ENCODE results near the gene ANXA6.
"Not testable (repeated sequence)": the region's sequence is repeated elsewhere in the genome, so short reads cannot be mapped to it uniquely, and the experiment has no call there.

Gene ANXA6

DNA sequence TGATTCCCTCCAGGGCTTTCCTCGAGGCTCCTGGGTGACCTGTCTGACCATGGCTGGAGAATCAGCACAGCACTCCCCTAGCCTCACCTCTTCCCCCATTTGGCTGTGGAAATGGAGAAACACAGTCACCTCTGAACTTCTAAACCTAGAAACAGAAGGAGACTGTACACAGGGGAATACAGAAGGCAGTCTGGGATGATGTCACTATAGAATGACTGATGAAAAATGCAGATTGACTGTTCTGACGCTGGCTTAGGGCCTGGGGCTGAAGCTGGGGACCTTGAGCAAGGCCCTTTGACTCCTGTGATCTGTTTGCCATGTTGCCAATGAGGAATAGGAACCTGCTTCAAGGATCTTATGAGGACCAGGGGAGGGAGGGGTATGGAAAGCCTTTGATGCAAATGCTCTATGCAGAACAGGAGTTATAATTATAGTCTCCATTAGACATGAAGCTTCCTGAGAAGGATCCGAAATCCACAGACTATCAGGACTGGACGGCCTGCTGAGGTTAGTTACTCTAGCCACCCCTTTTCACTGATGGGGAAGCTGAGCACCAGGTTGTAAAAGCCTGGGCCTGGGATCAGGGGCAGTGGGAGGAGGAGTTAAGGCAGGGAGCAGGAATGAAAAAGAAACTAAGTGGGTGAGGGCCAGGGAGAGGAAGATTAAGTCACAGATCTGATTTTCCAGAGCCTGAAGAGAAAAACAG, 24.4 kb upstream of the ANXA6 start:
- H3K4me3 ChIP-seq (ENCODE audit: low read depth, low read length): no peak overlapping the region
- TF ChIP-seq, protein P1, sequence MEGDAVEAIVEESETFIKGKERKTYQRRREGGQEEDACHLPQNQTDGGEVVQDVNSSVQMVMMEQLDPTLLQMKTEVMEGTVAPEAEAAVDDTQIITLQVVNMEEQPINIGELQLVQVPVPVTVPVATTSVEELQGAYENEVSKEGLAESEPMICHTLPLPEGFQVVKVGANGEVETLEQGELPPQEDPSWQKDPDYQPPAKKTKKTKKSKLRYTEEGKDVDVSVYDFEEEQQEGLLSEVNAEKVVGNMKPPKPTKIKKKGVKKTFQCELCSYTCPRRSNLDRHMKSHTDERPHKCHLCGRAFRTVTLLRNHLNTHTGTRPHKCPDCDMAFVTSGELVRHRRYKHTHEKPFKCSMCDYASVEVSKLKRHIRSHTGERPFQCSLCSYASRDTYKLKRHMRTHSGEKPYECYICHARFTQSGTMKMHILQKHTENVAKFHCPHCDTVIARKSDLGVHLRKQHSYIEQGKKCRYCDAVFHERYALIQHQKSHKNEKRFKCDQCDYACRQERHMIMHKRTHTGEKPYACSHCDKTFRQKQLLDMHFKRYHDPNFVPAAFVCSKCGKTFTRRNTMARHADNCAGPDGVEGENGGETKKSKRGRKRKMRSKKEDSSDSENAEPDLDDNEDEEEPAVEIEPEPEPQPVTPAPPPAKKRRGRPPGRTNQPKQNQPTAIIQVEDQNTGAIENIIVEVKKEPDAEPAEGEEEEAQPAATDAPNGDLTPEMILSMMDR (conservative IDR thresholded peaks at IDR 0.05; ENCODE audit: low read depth, low read length): no peak
- peak; percentile 13 for DNase-seq (ENCODE audit: low read depth)

DNA sequence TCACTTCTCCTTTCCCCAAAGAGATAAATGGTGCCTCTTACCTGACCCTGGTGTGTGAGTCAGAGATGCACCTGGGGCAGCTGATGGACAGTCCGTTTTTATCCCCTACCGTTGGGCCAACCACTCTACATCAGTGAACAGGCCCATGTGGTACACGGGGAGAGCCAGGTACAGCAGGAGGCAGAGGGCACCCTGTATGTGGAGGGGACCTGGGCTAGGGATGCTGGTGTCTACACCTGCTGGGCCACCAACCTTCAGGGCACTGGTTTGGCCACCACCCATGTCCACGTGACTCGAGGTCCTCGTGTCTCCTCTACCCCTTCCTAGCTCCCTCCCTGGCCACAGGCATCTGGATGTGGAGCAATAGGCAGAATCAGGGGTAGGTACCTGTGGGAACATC, 22.7 kb upstream of the ANXA6 start:
- TF ChIP-seq, protein P1 (conservative IDR thresholded peaks at IDR 0.05; ENCODE audit: low read depth, low read length): no peak
- H3K4me3 ChIP-seq (ENCODE audit: low read depth, low read length): no peak overlapping the region
- DNase-seq (ENCODE audit: low read depth): no peak

DNA sequence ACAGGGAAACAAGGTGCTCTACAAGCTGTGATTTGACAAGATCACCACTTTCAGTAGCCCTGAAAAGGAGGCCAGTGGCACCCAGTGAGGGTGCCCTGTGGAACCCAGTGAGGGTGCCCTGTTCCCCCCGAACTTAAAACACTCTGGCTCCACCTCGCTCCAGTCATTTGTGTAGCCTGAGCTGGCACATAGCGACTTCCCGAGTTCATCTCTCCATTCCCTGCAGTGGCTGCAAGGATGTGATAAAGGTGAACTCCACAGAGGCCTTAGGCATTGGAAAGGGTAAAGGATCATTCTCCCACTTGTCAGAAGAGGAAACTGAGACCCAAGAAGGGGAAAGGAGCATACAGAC, 21.9 kb upstream of the ANXA6 start:
- TF ChIP-seq, protein P1 (conservative IDR thresholded peaks at IDR 0.05; ENCODE audit: low read depth, low read length): no peak
- no peak for DNase-seq (ENCODE audit: low read depth)
- H3K4me3 ChIP-seq (ENCODE audit: low read depth, low read length): no peak overlapping the region

DNA sequence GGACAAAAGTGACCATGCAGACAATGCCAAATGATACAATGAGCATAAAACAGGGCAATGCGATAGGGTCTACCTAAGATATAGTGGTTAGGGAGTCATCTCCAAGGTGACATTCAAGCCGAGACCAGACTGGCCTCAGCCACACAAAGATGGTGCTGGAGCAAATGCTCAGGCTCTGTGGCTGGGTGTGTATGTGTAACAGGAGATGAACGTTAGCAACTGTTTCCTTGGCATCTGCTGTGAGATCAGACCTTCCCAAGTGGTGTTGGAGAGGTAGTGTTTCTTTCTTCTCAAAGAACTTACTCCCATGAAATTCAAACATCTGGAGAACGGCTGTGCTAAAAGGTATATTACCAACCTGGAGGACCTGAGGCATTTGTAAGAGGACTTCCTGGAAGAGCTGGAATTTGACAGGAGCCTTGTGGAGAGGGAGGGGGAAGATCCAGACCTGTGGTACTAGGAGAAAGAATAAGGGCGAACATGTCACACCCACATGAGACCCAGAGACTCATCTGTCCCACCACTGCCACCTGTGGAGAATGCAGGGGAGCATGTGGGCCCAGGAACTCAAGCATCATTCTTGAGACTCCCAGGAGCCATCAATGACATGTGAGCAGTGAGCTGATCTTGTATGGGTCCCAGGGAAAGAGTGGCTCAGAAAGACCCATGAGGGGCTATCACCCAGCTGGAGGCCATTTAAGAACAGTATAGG, 21.4 kb upstream of the ANXA6 start:
- TF ChIP-seq, protein P1 (conservative IDR thresholded peaks at IDR 0.05; ENCODE audit: low read depth, low read length): no peak
- DNase-seq (ENCODE audit: low read depth): no peak
- no peak overlapping the region for H3K4me3 ChIP-seq (ENCODE audit: low read depth, low read length)

DNA sequence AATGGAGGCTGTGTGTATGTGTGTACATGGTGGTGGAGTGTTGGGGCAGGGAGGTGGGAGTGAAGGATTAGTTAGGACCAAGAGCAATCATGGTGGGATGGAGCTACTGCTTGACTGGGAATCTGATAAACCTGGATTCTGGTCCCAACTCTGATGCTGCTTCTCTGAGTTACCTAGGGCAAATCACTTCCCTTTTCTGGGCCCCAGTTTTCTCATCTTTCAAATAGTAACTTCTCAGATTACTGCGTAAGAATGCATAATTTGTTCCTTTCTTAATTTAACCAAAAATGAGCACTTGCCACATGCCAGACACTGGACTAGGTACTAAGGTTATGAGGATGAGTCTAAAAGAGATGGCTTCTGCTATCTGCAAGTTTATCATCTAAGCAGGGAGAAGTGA, 20.8 kb upstream of the ANXA6 start:
- no peak for DNase-seq (ENCODE audit: low read depth)
- TF ChIP-seq, protein P1 (conservative IDR thresholded peaks at IDR 0.05; ENCODE audit: low read depth, low read length): no peak
- H3K4me3 ChIP-seq (ENCODE audit: low read depth, low read length): no peak overlapping the region

DNA sequence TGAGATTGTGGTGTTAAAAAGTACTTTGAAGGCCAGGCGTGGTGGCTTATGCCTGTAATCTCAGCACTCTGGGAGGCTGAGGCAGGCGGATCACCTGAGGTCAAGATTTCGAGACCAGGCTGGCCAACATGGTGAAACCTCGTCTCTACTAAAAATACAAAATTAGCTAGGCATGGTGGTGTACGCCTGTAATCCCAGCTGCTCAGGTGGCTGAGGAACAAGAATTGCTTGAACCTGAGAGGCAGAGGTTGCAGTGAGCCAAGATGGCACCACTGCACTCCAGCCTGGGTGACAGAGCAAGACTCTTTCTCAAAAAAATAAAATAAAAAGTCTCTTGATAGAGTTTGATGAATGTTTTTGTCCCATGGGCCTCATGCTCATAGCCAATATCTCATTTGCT, 18.7 kb upstream of the ANXA6 start:
- H3K4me3 ChIP-seq (ENCODE audit: low read depth, low read length); DNase-seq (ENCODE audit: low read depth): not testable (repeated sequence)

DNA sequence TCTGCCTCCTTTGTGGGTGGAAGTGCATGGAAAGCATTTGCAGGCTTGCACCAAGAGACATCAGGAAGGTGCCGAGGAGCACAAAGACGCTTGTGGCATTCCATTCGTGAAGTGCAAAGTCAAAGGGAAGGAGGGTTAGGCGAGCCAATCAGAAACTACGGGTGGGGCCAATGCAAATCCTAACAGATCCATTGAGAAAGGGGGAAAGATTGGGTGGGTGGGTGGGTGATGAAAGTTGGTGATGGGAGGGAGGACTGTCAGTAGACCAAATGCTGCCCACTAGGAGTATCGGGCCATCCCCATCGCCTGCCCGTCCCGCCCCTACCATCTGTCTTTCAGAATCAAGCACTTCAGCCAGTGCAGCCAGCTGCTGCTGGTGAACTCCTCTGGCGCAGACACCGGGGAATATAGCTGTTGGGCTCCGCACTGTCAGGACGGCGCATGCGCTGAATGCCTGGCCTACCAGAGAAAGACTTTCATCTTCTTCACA, 17.1 kb upstream of the ANXA6 start:
- H3K4me3 ChIP-seq (ENCODE audit: low read depth, low read length): no peak overlapping the region
- TF ChIP-seq, protein P1 (conservative IDR thresholded peaks at IDR 0.05; ENCODE audit: low read depth, low read length): no peak
- no peak for DNase-seq (ENCODE audit: low read depth)

Data from choroid plexus epithelial cell (primary cell).